ENCODE data around the gene ETFA. TPM values are rescaled to one million over a fixed set of nuclear protein-coding genes. Genes with fewer than 3 reads are reported as not detected.

Gene ETFA
- total and polyA plus RNA-seq, 7 donors, result 58.4 to 476 (median 102) TPM

DNA sequence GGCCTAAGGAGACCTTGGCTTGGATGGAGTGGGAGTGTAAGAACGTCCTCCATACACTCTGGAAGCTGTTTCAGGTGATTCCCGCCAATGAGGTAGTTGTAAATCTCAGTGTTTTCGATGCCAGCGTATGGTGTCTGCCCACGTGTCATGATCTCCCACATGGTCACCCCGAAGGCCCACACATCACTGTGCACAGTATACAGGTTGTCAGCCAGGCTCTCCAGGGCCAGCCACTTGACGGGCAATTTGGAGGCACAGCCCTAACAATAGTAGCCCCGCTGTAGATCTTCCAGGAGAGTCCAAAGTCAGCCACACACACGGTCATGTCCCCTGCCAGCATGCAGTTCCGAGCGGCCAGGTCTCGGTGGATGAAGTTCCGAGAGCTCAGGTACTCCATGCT lies 51.9 kb downstream of the ETFA start:
- TF ChIP-seq POLR2A (IDR thresholded peaks at IDR 0.05) (no peak), POLR2AphosphoS5 (IDR thresholded peaks at IDR 0.05) (no peak), EP300 (IDR thresholded peaks at IDR 0.05) (no peak)
- TF ChIP-seq, protein P1, sequence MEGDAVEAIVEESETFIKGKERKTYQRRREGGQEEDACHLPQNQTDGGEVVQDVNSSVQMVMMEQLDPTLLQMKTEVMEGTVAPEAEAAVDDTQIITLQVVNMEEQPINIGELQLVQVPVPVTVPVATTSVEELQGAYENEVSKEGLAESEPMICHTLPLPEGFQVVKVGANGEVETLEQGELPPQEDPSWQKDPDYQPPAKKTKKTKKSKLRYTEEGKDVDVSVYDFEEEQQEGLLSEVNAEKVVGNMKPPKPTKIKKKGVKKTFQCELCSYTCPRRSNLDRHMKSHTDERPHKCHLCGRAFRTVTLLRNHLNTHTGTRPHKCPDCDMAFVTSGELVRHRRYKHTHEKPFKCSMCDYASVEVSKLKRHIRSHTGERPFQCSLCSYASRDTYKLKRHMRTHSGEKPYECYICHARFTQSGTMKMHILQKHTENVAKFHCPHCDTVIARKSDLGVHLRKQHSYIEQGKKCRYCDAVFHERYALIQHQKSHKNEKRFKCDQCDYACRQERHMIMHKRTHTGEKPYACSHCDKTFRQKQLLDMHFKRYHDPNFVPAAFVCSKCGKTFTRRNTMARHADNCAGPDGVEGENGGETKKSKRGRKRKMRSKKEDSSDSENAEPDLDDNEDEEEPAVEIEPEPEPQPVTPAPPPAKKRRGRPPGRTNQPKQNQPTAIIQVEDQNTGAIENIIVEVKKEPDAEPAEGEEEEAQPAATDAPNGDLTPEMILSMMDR (IDR thresholded peaks at IDR 0.05), result no peak
- 93 to 95% methylated on average over 13 of the region's 13 CpGs for WGBS, 2 donors

DNA sequence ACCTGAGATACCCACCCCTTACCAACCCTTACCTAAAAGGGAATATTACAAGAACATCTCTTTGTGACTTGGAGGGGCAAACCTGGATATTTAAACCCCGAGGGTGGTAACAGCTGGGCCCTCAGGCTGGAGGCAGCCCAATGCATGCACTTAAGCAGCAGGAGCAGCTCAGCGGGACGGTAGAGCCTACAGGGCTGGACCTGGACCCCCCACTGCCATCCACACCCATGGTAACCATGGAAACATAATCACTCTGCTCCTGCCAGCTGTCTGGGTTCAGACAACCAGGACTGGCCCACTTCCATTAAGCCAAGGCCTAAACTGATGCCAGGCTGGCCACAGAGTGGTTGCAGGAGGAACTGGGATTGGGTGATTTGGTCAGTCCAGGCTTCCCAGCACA lies 52.8 kb downstream of the ETFA start:
- Histone ChIP-seq H3K27ac (no peak overlapping the region), H3K27me3 (no peaks in the 10 kb centered on the region), H3K4me3 (no peak overlapping the region), H3K36me3 (peaks cover 13 to 66% (median 25%) of the 10 kb centered on the region in 4 donors), H3K4me1 (no peaks in the 10 kb centered on the region), H3K9me3 (peaks cover under 1 to 7% (median 4%) of the 10 kb centered on the region in 4 donors)
- intact Hi-C loops (cut with DNase I), result no loop called here
- WGBS, 2 donors, result 73 to 97% methylated on average over 3 of the region's 3 CpGs
- TF ChIP-seq POLR2A (IDR thresholded peaks at IDR 0.05), result no peak
- TF ChIP-seq, protein P1 (IDR thresholded peaks at IDR 0.05), result no peak
- no peak for TF ChIP-seq POLR2AphosphoS5 (IDR thresholded peaks at IDR 0.05)
- TF ChIP-seq EP300 (IDR thresholded peaks at IDR 0.05), result no peak
- DNase-seq, result no peak

More for the DNA sequence above, 51.9 kb downstream of the ETFA start:
- Histone ChIP-seq H3K36me3 (peaks cover 13 to 71% (median 29%) of the 10 kb centered on the region in 4 donors), H3K27me3 (no peaks in the 10 kb centered on the region), H3K4me3 (no peak overlapping the region), H3K27ac (no peak overlapping the region), H3K4me1 (no peaks in the 10 kb centered on the region), H3K9me3 (peaks cover 3 to 15% (median 6%) of the 10 kb centered on the region in 4 donors)
- DNase-seq, result no peak
- intact Hi-C loops (cut with DNase I), result no loop called here

DNA sequence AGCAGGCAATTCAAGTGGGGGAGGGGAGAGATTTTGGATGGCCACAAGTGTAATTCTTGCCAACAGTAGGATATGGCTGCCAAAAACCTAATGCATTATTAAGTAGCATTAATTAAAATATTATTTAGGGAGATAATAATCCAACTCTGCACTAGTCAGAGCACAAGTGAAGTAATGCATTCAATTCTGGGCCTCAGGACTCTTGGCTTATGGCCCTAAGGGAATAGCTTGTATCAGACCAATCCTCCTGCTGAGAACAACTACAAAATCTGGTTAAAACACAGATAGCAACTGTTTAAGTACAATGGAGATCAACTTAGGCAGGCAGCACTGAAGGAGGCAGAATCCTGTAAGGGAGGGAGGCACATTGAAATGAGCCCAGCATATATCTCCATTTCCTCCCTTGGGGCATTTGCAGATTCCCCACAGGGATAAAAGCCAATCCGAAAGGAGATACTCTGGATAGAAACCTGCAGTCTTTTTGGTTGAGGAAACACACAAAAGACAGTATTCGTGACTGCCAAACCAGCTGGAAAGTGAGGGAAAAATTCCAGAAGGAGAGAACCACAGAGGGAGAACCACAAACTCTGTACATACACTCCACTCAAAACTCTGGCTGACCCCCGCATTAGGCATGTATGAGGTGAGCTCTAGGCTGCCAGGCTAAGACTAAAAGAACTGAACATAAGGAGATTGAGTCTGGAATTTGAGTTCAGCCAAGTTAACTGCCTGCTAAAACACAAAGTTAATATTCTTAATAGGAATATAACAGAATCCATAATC lies 57.4 kb downstream of the ETFA start:
- no peaks in the 10 kb centered on the region for H3K27me3 ChIP-seq
- no peak overlapping the region for H3K4me3 ChIP-seq
- H3K9me3 ChIP-seq, result no peaks in the 10 kb centered on the region
- 88 to 97% methylated on average over 3 of the region's 3 CpGs for WGBS, 2 donors
- intact Hi-C loops (cut with DNase I), result no loop called here
- no peak for DNase-seq
- H3K36me3 ChIP-seq, result peaks cover 0 to 23% (median under 1%) of the 10 kb centered on the region in 4 donors
- no peak overlapping the region for H3K27ac ChIP-seq
- no peaks in the 10 kb centered on the region for H3K4me1 ChIP-seq
- no peak for TF ChIP-seq POLR2A (IDR thresholded peaks at IDR 0.05)
- no peak for TF ChIP-seq EP300 (IDR thresholded peaks at IDR 0.05)

DNA sequence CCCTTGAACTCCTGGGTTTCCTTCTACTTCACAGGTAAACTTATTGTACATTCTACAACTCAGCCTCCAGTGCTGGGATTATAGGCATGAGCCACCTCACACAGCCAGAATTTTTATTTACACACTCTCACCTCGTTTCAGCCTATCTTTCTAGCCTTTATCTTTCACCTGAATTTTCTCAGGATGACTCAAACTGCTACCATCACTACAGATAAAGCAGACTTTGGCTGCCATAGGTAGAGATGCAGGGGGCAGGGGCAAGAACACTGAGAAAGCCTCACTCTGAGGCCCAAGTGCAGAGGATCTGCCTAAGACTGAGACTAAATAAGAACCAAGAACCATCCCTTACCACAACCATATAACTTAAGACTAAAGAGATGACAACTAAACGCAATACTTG lies 59.0 kb downstream of the ETFA start:
- Histone ChIP-seq H3K4me3 (no peak overlapping the region), H3K27ac (no peak overlapping the region), H3K4me1 (no peaks in the 10 kb centered on the region), H3K27me3 (no peaks in the 10 kb centered on the region), H3K36me3 (peaks cover 0 to 14% (median 0%) of the 10 kb centered on the region in 4 donors), H3K9me3 (no peaks in the 10 kb centered on the region)
- intact Hi-C loops (cut with DNase I), result no loop called here
- TF ChIP-seq, protein P1 (IDR thresholded peaks at IDR 0.05), result no peak
- TF ChIP-seq POLR2A (IDR thresholded peaks at IDR 0.05) (no peak), EP300 (IDR thresholded peaks at IDR 0.05) (no peak), POLR2AphosphoS5 (IDR thresholded peaks at IDR 0.05) (no peak)
- DNase-seq, result no peak
- WGBS, 2 donors, result 61 to 80% methylated on average over 2 of the region's 2 CpGs

DNA sequence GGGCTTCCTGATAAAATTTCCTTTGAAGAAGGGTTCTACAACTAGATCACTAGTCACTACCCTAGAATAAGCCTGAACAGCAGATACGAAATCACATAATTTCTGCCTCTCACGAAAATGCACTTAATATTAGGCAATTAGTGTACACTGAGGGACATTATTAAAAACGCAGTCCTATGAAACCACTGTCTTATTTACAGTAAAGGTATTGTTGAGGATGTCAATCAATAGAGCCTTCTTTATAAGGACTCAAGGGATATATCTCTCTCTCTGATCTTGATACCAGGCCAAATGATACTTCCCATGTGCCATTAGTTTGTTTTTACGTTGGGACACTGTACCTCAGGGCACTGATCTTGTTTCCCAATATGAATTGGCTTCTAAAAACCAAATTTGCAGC lies 59.6 kb downstream of the ETFA start:
- Histone ChIP-seq H3K36me3 (peaks cover 0 to 14% (median 0%) of the 10 kb centered on the region in 4 donors), H3K27ac (no peak overlapping the region), H3K27me3 (no peaks in the 10 kb centered on the region), H3K4me1 (no peaks in the 10 kb centered on the region), H3K9me3 (no peaks in the 10 kb centered on the region), H3K4me3 (no peak overlapping the region)
- DNase-seq, result no peak
- intact Hi-C loops (cut with DNase I), result no loop called here
- 95 to 97% methylated on average over 4 of the region's 4 CpGs for WGBS, 2 donors
- no peak for TF ChIP-seq EP300 (IDR thresholded peaks at IDR 0.05)
- TF ChIP-seq, protein P1 (IDR thresholded peaks at IDR 0.05), result no peak
- TF ChIP-seq POLR2AphosphoS5 (IDR thresholded peaks at IDR 0.05), result no peak

Measured in sigmoid colon (tissue), 7 donors.